Stimulated activated naive CD8-positive, alpha-beta T cell treated with anti-CD3 and anti-CD28 coated beads, Interleukin-15, amount 100 ng/mL, for 72 hours (primary cell): ENCODE results near the gene GRAMD4.

Experiments used
- ATAC-seq: fragments of 150-1000 bp; cut with Tn5 transposase; 2 replicates; pipeline ENCODE4 v1.10.0; 2021; ENCODE audit warnings: mild to moderate bottlenecking, moderate library complexity
- DNase-seq, 2 donors: peaks; one replicate each; pipeline ENCODE4 v3.0.0; 2021 to 2022
- H3K27ac Mint-ChIP-seq, 2 donors: one replicate each; pipeline ENCODE4 v1.8.0; 2022; ENCODE audit warnings: mild to moderate bottlenecking in 2 of 2, mixed read lengths in 2 of 2, moderate library complexity in 2 of 2
- H3K27me3 Mint-ChIP-seq: one replicate; pipeline ENCODE4 v1.8.0; 2022; ENCODE audit warnings: mixed read lengths
- H3K4me1 Mint-ChIP-seq: one replicate; pipeline ENCODE4 v1.8.0; 2022; ENCODE audit warnings: mild to moderate bottlenecking, mixed read lengths
- H3K4me3 Mint-ChIP-seq, 2 donors: one replicate each; pipeline ENCODE4 v1.8.0; 2022; ENCODE audit warnings: mild to moderate bottlenecking in 2 of 2, mixed read lengths in 2 of 2, moderate library complexity in 1 of 2
- H3K9me3 Mint-ChIP-seq, 2 donors: one replicate each; pipeline ENCODE4 v1.8.0; 2022; ENCODE audit warnings: mixed read lengths in 2 of 2

The GRAMD4 gene

DNA sequence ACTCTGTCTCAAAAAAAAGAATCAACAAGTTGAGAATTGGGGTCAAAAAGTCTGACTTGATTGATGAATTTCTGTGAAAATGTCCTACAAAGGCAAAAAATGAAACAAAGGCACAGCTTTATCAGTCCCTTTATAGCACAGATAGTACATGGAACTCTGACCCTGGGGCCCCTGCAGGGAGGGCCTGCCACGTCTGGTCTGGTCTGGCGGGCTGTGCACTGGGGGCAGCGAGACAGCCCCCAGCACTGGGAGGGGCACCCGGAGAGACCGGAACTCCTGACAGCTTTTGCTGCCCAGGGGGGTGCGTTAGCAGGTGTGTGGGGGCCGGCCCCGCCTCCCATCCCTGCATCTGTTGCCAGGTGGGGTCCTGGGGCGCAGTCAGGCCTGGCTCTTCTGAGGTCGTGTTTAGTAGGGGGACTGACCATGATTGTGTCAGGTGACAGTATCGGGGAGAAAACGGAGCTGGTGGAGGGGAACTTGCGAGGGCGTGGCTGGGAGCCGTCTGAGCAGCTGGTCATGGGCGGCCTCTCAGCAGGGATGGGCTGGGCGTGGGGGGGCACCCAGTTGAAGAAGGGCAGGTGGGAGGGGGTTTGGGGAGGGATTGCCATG is 51.7 kb downstream of the GRAMD4 start:
- Mint-ChIP-seq H3K27me3 (no peaks in the 10 kb centered on the region), H3K27ac (peak overlapping the region in 1 of 2 donors; percentile 52), H3K9me3 (no peaks in the 10 kb centered on the region), H3K4me3 (peak overlapping the region; percentile 25 to 38), H3K4me1 (peaks cover 52% of the 10 kb centered on the region)
- no peak for DNase-seq
- ATAC-seq, result no peak

DNA sequence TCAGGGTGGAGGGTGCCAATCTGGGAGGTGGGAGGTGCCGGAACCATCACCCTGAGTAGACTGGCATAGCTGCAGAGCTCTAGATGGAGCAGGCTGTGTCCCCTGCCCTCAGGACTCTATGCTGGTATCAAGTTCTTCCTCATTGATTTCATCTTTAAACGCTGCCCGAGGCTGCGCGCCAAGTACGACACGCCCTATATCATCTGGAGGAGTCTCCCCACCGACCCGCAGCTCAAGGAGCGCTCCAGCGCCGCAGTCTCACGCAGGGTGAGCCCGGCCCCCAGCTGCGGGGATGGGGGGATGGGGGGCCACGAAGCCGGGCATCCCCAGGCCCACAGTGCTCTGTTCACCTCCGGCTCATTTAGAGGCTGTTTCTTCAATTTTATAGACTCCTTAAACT is 52.5 kb downstream of the GRAMD4 start:
- H3K27me3 Mint-ChIP-seq, result no peaks in the 10 kb centered on the region
- no peaks in the 10 kb centered on the region for H3K9me3 Mint-ChIP-seq
- peak overlapping the region in 1 of 2 donors; percentile 91 for H3K4me3 Mint-ChIP-seq
- peak overlapping the region; percentile 74 to 94 for H3K27ac Mint-ChIP-seq
- DNase-seq, result no peak
- peaks cover 60% of the 10 kb centered on the region for H3K4me1 Mint-ChIP-seq
- ATAC-seq, result no peak

DNA sequence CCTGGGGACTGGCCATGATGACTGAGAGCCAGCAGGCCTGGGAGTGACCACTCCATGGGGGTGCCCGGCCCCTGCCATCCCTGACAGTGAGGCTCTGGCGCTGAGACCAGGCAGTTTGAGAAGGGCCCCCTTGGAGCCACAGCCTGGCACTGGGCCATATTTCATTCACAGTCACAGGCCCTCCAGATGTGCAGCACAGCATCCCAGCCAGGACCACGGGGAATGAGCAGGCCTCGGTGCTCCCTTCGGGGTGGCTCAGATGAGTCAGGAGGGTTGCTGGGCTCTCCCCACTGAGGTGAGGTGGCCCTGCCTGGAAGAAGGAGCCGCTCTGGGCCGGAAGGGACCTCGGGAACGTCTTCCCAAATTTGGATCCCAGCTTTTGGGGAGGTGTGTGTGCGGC is 53.0 kb downstream of the GRAMD4 start:
- Mint-ChIP-seq H3K4me1 (peaks cover 65% of the 10 kb centered on the region), H3K27me3 (no peaks in the 10 kb centered on the region), H3K9me3 (no peaks in the 10 kb centered on the region), H3K27ac (peak overlapping the region; percentile 83 to 94), H3K4me3 (peak overlapping the region; percentile 91 to 93)
- DNase-seq, result no peak
- no peak for ATAC-seq

DNA sequence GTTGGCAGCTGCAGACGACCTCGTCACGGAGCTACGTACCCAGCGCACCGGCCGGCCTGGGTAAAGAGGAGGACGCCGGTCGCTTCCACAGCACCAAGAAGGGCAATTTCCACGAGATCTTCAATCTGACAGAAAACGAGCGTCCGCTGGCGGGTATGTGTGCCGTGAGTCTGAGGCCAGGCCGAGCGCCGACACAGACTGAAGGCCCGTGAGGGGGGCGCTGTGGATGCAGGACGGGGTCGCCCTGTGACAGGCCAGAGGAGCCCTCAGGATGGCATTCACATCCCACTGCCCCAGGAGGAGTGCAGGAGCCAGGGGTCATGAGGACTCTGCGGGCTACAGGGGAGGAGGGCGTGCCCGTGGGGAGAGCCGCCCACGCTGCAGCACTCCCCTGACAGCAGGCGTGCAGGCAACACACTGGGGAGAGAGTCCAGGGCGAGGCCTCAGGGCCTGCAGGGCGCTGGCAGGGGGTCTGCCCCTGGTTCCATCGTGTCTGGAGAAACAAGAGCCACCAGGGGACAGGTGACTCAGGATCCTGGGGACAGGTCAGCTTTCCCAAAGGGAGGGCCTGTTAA is 53.6 kb downstream of the GRAMD4 start:
- ATAC-seq, result peak; percentile 45
- H3K27me3 Mint-ChIP-seq, result no peaks in the 10 kb centered on the region
- H3K9me3 Mint-ChIP-seq, result no peaks in the 10 kb centered on the region
- peaks cover 70% of the 10 kb centered on the region for H3K4me1 Mint-ChIP-seq
- peak overlapping the region; percentile 91 to 93 for H3K4me3 Mint-ChIP-seq
- peak overlapping the region; percentile 83 to 94 for H3K27ac Mint-ChIP-seq
- no peak for DNase-seq

- Mint-ChIP-seq H3K9me3 (no peaks in the 10 kb centered on the region), H3K27me3 (no peaks in the 10 kb centered on the region), H3K4me3 (peak overlapping the region; percentile 91 to 93), H3K4me1 (peaks cover 71% of the 10 kb centered on the region), H3K27ac (peak overlapping the region; percentile 48 to 94)
- peak; percentile 78 to 92 for DNase-seq
- ATAC-seq, result peak; percentile 93
Measured at GRCh38 chr22:46674367-46674781, 54.2 kb downstream of the GRAMD4 start.

GRCh38 chr22:46674906-46675305 is 54.7 kb downstream of the GRAMD4 start:
- Mint-ChIP-seq H3K27me3 (no peaks in the 10 kb centered on the region), H3K4me3 (peak overlapping the region; percentile 91 to 93), H3K9me3 (no peaks in the 10 kb centered on the region), H3K4me1 (peaks cover 71% of the 10 kb centered on the region), H3K27ac (peak overlapping the region; percentile 48 to 94)
- ATAC-seq (peak; percentile 21), DNase-seq (peak in 1 of 2 donors; percentile 23)

DNA sequence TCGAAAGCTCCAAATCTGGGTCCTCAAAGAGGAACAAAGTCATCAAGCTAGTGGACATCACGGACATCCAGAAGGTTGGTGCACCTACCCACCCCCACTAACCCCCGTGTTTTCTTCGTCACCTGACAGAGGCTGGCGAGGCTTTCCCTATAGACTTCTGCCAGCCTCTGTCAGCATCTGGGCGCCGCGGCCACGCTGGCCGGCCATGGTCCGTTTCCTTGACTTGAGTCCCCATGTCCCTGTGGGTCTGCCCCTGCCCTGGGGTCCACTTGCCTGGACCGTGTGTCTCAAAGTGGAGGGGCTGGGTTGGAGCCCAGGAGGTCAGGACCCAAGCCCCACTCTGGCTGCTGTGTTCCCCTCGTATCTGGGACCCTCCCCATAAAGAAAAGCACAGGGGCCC is 55.3 kb downstream of the GRAMD4 start:
- Mint-ChIP-seq H3K27me3 (no peaks in the 10 kb centered on the region), H3K4me3 (peak overlapping the region; percentile 91 to 93), H3K27ac (peak overlapping the region; percentile 80 to 94), H3K4me1 (peaks cover 71% of the 10 kb centered on the region), H3K9me3 (no peaks in the 10 kb centered on the region)
- ATAC-seq (no peak), DNase-seq (no peak)

DNA sequence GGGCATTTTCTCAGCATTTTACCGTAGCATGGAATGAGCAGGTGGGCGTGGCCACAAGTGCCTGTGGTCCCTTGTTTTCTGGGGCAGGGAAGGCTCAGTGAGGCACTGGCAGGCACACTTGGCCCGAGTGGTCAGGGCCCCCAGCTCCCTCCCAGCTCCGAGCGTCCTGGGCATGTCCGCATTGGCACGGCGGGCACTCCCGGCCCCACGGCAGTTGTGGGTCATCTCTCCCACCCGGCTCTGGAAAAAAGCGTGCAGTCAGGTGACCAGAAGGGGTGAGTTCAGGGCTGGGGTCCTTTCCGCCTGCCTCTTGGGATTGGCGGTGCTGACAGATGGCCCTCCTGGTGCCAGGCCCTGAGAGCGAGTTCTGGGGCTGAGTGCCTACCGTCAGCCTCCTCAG is 55.8 kb downstream of the GRAMD4 start:
- Mint-ChIP-seq H3K27ac (peak overlapping the region; percentile 74 to 80), H3K9me3 (no peaks in the 10 kb centered on the region), H3K4me3 (peak overlapping the region in 1 of 2 donors; percentile 91), H3K4me1 (peaks cover 71% of the 10 kb centered on the region), H3K27me3 (no peaks in the 10 kb centered on the region)
- no peak for ATAC-seq
- DNase-seq, result no peak

GRCh38 chr22:46676479-46676878 is 56.3 kb downstream of the GRAMD4 start:
- no peaks in the 10 kb centered on the region for H3K9me3 Mint-ChIP-seq
- ATAC-seq (no peak), DNase-seq (no peak)
- no peaks in the 10 kb centered on the region for H3K27me3 Mint-ChIP-seq
- H3K27ac Mint-ChIP-seq, result peak overlapping the region in 1 of 2 donors; percentile 9
- peaks cover 71% of the 10 kb centered on the region for H3K4me1 Mint-ChIP-seq
- H3K4me3 Mint-ChIP-seq, result peak overlapping the region in 1 of 2 donors; percentile 91

DNA sequence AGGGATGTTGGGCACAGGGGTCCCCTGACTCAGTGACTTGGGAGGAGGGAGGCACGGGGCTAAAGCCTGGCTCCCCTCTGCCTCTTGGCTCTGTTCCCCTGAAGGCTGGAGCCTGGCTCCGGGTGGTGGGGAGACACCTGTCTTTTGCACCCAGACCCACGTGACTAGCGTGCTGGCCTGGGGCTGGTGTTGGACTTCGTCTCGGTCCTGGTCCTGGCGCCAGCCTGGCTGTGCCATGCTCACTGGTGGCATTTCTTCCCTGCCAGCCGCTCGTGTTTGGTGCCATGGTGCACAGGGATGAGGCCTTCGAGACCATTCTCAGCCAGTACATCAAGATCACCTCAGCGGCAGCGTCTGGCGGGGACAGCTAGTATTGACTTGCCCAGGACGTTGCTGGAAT is 56.7 kb downstream of the GRAMD4 start:
- DNase-seq, result no peak
- no peak for ATAC-seq
- Mint-ChIP-seq H3K4me1 (peaks cover 70% of the 10 kb centered on the region), H3K4me3 (peak overlapping the region in 1 of 2 donors; percentile 91), H3K27ac (peak overlapping the region in 1 of 2 donors; percentile 31), H3K27me3 (no peaks in the 10 kb centered on the region), H3K9me3 (no peaks in the 10 kb centered on the region)

DNA sequence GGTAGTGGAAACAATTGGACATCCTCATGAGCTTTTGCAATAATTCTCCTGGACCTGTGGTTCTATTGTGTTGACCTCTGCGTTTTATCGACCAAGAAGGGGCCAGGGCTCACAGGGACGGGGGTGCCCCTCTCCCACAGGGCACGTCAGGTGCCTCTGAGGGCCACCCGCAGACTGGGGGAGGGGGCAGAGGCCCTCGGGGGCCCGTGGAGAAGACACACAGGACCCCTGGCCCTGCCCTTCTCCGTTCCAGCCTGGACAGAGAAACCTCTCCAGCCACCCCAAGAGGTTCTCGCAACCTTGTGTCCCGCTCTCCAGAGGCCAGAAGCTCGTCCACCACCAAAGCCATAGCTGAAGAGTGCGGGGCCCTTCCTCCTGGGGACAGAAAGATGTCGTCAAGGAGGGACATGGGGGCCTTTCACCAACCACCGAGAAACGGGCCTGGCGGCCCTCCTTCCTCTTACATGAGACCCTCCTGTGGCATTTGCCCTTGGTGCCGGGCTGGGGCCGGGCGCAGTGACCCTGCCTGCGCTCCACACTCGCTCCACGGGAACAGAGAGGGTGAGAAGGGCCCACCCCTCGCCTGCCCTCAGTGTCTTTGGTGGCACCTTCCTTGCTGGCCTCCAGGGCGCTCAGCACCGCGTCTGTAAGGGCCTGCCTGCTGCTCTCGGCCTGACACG is 57.3 kb downstream of the GRAMD4 start:
- peak overlapping the region; percentile 80 to 95 for H3K27ac Mint-ChIP-seq
- peaks cover 64% of the 10 kb centered on the region for H3K4me1 Mint-ChIP-seq
- ATAC-seq (no peak), DNase-seq (no peak)
- H3K4me3 Mint-ChIP-seq, result peak overlapping the region in 1 of 2 donors; percentile 48
- no peaks in the 10 kb centered on the region for H3K27me3 Mint-ChIP-seq
- H3K9me3 Mint-ChIP-seq, result no peaks in the 10 kb centered on the region

DNA sequence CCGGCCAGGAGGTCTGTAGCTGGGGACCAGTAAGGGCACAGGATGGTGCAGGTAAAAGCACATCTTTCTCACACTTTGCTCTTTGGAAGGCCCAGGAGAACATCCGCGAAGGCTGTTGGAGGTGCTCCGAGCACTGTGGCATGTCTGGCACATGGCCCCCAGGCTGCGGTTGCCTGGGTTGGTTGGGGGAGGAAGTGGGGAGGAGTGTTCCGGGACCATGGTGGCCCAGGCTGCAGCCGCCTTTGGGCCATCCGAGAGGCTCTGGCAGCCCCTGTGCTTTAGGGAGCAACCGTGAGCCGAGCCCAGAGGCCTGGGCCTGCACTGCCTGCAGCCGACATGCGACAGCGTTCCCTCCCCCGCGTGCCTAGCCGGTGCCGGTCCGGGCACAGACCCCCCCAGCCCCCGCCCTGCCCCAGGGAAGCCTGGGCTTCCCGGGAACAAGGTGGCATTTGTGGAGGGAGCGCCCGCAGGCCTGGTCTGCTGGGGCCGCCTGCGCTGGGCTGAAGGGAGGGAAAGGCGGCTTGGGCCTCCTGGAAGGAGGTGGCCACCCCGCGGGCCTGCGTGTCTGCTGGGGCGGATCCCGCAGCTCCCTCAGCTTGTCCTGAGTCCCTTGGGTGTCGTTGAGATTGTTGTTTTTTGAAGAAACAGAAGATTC is 57.9 kb downstream of the GRAMD4 start:
- Mint-ChIP-seq H3K4me3 (peak overlapping the region in 1 of 2 donors; percentile 20), H3K9me3 (no peaks in the 10 kb centered on the region), H3K27ac (peak overlapping the region in 1 of 2 donors; percentile 80), H3K4me1 (peaks cover 57% of the 10 kb centered on the region), H3K27me3 (no peaks in the 10 kb centered on the region)
- no peak for ATAC-seq
- no peak for DNase-seq

GRCh38 chr22:46678785-46679700 is 58.9 kb downstream of the GRAMD4 start:
- Mint-ChIP-seq H3K9me3 (no peaks in the 10 kb centered on the region), H3K27me3 (no peaks in the 10 kb centered on the region), H3K4me3 (no peak overlapping the region), H3K4me1 (peaks cover 52% of the 10 kb centered on the region), H3K27ac (no peak overlapping the region)
- ATAC-seq (no peak), DNase-seq (no peak)

DNA sequence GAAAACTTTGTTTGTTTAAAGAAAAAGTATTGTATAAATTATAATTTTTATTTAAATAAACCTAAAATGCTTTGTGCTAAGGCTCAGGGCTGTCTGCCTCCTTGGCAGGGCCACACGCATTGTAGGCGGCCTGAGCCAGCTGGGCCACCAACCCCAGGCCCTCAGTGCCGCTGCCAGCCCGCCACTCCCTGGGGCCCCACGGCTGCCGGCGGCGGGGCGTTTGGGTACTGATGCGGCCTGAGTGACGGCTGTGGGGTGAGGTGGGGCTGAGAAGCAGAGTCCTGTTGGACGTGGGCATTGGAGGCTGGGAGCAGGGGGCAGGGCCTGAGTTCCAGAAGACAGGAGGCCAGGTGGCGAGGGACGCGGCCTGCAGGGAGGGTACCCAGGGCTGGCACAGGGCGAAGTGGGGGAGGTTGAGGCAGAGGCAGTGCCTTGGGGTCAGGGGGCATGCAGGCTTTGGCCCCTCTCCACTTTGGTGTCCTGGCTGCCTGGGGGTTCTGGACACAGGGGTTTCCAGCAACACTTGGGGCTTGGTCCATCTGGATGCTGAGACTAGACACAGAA is 59.6 kb downstream of the GRAMD4 start:
- Mint-ChIP-seq H3K4me1 (peaks cover 52% of the 10 kb centered on the region), H3K4me3 (no peak overlapping the region), H3K27me3 (no peaks in the 10 kb centered on the region), H3K27ac (peak overlapping the region in 1 of 2 donors; percentile 90), H3K9me3 (no peaks in the 10 kb centered on the region)
- DNase-seq (no peak), ATAC-seq (no peak)

DNA sequence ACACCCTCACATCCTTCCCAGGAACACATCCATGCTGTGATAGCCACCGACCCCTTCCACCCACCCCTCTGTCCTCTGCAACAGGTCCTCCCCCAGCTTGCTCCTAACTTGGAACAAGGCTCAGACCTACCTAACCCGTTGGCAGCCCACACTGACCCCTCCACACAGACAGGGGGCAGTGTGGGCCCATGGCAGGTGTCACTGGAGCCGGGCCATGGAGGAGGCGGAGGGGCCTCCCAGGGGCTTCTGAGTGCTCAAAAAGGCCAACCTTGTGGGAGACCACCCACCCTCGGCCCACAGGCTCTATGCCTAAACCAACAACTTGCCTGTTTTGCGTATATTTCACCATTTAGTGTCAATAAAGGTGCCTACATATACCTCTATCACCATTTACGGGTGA is 60.8 kb downstream of the GRAMD4 start:
- H3K9me3 Mint-ChIP-seq, result no peaks in the 10 kb centered on the region
- peaks cover 50% of the 10 kb centered on the region for H3K4me1 Mint-ChIP-seq
- peak overlapping the region in 1 of 2 donors; percentile 82 for H3K27ac Mint-ChIP-seq
- H3K4me3 Mint-ChIP-seq, result no peak overlapping the region
- ATAC-seq, result peak; percentile 74
- no peaks in the 10 kb centered on the region for H3K27me3 Mint-ChIP-seq
- DNase-seq, result peak; percentile 32 to 38
